OCI-LY1 (cell line): ENCODE measurements around the gene ICOSLG.
"Not testable (repeated sequence)": the region's sequence is repeated elsewhere in the genome, so short reads cannot be mapped to it uniquely, and the experiment has no call there.

Experiments
- CTCF ChIP-seq: fragments of 200-600 bp; sonication (generic), shearing (Covaris generic); IDR thresholded peaks from 2 replicates; pipeline ENCODE4 v1.5.1; 2017; ENCODE audit warnings: mild to moderate bottlenecking, antibody characterized with exemption, low read length, moderate library complexity, mixed read lengths
- EZH2 ChIP-seq: fragments of 200-600 bp; sonication (generic), shearing (Covaris generic); IDR thresholded peaks from 2 replicates; pipeline ENCODE4 v1.8.0; 2017; ENCODE audit warnings: borderline replicate concordance, mixed run types, mild to moderate bottlenecking, antibody characterized with exemption, low read length, moderate library complexity, mixed read lengths

GRCh38 chr21:44175189-44175588, 65.6 kb downstream of the ICOSLG start:
- not testable (repeated sequence) for TF ChIP-seq CTCF, EZH2
